ENCODE results near the gene TMEM131L.
"Not testable (repeated sequence)": the region's sequence is repeated elsewhere in the genome, so short reads cannot be mapped to it uniquely, and the experiment has no call there.

The TMEM131L gene

DNA sequence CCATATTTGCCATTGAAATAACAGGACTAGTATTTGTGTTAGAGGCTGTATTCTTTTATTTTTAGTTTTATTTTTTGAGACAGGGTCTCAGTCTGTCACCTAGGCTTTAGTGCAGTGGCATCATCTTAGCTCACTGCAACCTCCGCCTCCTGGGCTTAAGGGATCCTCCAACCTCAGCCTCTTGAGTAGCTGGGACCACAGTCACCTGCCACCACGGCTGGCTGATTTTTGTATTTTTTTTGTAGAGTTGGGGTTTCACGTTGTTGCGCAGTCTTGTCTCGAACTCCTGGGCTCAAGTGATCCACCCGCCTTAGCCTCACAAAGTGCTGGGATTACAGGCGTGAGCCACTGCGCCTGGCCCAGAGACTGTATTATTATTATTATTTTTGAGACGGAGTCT lies 15.3 kb downstream of the TMEM131L start:
- no peak for DNase-seq

GRCh38 chr4:153483432-153484418 lies 17.6 kb downstream of the TMEM131L start:
- DNase-seq = no peak

- DNase-seq = no peak
Observed at GRCh38 chr4:153485359-153485758, 19.2 kb downstream of the TMEM131L start.

DNA sequence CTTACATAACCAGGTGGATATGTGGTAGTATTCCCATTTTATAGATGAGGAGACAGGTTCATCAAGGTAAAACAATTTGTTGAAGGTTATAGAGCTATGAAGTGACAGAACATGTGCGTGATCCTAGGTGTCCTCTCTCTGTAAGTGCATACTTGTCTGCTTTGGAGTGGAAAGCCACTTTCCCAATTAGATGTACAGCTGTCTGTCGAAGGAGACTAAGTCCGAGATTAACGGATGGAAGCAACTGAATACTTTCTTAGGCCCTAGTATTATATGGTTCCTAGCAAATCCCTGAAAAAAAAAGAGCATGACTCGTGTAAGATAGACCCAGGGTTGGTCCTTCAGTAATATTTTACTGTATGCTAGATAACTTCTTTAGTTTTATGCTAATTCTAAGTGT lies 19.7 kb downstream of the TMEM131L start:
- DNase-seq = no peak

GRCh38 chr4:153486281-153487151 lies 20.4 kb downstream of the TMEM131L start:
- DNase-seq = no peak

DNA sequence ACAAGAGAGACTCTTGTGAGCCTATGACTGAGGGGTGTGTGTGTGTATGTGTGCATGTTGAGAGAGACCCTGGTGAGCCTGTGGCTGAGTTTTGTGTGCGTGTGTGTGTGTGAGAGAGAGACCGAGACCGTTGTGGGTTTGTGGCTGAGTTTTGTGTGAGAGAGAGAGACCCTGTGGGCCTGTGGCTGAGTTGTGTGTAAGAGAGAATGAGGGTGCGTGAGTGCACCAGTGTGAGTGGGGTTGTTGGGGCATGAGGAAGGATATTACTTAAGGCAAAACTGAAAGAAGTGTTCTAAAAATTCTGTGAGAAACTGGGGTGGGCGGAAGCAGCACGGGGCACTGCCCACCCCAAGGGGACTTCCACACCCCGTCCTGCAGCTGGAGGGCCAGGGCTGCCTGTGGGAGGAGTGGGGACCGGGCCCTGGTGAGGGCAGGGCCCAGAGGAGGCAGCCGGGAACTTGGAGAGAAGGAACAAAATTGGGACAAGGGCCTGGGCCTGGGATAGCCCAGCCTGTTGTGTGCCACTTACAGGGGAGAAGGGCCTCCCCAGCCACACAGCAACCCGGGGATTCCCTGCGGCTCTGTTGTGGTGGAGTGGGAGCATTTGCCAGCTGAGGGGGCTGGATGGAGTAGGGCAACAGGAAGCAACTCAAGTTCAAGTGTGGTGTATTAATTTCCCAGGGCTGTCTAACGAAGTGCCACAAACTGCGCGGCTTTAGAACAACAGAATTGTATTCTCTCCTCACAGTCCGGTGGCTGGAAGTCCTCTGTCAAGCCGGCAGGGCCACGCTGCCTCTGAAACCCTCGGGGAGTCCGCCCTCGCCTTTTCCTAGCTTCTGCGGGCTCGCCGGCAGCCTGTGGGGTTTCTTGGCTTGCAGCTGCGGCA lies 22.1 kb downstream of the TMEM131L start:
- DNase-seq = peak; percentile 84

- no peak for DNase-seq
Observed at GRCh38 chr4:153489856-153490558, 23.8 kb downstream of the TMEM131L start.

- no peak for DNase-seq
Observed at GRCh38 chr4:153490985-153491483, 24.9 kb downstream of the TMEM131L start.

- DNase-seq = no peak
Observed at GRCh38 chr4:153494562-153494961, 28.4 kb downstream of the TMEM131L start.

GRCh38 chr4:153495480-153496193 lies 29.5 kb downstream of the TMEM131L start:
- no peak for DNase-seq

DNA sequence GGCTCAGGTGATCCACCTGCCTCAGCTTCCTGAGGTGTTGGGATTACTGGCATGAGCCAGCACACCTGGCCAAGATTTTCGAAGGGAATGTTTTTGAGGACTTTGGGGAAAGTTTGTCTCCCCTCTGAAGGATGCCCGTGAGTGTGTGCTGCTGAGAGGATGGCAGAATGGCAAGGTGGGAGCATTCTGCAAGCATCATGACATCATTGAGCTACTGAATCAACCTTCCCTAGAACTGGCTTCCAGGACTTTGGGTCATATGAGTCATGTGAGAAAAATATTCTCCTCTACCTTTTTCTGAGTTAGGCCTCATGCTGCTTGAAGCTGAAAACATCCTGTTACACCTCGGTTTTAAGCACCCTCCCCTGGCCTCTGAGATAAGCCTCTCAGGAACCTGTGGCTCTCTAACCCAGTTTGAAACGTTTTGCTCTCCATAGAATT lies 31.0 kb downstream of the TMEM131L start:
- peak; percentile 72 for DNase-seq

- DNase-seq = no peak
Observed at GRCh38 chr4:153497988-153498967, 32.1 kb downstream of the TMEM131L start.

DNA sequence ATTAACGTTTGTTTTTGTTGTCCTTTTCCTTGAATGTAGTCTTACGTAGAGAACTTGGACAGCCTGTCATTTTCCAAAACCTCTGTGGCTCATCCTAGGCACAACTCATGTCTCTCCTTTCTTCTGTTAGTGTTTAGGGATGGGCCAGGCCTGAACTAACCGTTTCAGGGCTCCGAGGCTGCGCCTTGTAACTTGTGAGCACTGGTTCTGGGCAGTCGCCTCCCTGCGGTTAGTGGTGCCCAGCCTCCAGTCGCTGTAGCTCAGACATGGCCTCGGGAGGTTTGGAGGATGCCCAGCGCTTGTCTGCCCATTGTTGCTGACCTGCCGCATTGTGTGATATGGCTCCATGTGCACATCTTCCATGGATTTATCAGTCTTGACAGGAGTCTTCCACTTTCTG lies 32.8 kb downstream of the TMEM131L start:
- DNase-seq = no peak

DNA sequence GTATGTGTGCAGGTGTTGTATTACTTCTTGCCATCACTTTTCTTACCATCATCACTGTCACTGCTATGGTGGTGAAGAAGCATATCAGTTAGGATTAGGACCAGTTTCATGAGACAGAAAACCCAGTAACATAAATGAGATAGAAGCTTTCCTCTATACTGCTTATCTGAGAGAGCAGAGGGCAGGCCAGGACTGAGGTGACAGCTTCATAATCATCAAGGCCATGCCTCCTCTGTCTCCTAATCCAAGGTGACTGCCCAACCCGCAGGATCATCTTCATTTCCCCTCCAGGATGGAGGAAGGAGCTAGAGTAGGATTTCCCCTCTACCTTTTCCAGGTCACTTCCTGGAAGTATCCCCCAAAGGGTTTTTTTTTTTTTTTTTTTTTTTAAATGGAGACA lies 35.4 kb downstream of the TMEM131L start:
- DNase-seq = no peak

- DNase-seq = no peak
Observed at GRCh38 chr4:153502584-153502983, 36.4 kb downstream of the TMEM131L start.

DNA sequence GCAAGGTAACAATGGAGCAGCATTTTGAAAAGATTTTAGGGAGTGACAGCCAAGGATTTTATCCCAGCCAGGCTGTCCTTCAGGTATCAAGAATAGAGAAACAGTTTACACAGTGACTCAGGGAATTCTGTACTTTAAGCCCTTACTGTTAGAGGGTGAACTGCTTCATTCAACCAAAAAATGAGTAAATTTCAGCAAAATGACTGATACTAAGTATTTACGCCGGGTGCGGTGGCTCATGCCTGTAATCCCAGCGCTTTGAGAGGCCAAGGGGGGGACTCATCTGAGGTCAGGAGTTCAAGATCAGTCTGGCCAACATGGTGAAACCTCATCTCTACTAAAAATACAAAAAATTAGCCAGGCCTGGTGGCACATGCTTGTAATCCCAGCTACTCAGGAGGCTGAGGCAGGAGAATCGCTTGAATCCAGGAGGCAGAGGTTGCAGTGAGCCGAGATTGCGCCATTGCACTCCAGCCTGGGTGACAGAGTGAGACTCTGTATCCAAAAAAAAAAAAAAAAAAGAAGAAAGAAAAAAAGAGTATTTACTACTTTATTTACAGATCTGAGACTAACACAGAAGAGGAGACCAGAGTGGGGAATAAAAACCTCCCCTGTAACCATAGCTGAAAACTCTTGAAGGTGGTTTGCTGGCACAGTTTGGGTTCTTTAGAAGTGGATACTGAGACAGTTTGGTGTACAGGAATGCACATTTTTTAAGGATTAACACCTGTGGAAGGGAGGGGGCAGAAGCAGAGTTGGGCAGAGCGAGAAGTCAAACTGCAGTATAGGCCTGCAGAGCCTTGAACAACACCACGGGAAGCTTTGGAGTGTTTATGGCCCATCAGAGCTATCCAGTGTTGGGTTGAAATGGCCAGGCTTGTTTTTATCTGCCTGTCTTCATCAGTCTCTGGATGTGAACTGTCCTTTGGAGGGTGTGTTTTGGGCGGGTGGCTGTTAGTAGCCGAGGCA lies 40.5 kb downstream of the TMEM131L start:
- no peak for DNase-seq

DNA sequence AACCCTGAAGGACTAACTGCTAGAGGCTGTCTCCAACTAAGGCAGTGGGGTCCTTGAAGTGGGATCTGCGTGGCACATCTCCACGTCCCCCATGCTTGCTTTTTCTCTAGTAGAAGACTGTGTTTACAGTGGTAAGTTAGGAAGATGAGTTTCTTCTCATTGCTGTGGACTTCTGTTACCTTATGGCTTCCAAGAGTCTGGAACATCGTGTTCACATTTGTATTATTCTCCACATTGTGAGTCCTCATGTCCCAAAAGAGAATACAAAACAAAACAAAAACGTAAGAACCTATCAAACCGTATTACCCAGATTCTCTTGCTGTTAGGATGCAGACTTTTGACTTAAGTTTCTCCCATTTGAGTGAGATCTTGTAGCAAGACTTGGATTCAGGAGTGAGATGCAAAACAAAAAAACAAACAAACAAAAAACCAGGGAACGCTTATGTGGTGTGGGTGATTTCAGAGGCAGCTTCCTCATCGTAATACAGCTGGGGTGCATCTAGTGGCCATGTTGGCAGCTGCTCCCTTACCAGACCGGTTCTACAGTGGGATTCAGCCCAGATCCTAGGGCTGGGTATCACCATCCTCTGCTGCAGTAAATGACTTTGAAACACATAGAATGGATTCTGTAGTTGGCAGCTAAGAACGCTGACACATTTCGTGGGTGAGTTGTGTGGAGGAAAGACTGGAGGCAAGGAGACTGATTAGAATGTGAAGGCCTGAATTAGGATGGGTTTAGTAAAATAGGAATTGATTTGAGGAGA lies 41.3 kb downstream of the TMEM131L start:
- no peak for DNase-seq

DNA sequence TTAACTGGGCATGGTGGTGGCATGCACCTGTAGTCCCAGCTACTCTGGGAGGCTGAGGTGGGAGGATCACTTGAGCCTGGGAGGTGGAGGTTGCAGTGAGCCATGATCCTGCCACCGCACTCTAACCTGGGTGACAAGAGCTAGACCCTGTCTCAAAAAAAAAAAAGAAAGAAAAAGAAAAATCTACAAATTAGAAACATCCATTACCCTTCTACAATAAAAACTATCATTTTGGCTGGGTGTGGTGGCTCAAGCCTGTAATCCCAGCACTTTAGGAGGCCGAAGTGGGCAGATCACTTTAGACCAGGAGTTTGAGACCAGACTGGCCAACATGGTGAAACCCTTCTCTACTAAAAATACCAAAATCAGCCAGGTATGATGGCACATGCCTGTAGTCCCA lies 43.1 kb downstream of the TMEM131L start:
- not testable (repeated sequence) for DNase-seq
